BE2C (cell line): Measurements from ENCODE around the gene PIK3IP1. TPM values are rescaled to one million over a fixed set of nuclear protein-coding genes. Genes with fewer than 3 reads are reported as not detected.

Source experiments
- DNase-seq: peaks from one replicate; pipeline ENCODE4 v3.0.0-alpha.2; 2020
- H3K27me3 ChIP-seq: fragments of 250-450 bp; sonication (Bioruptor Pico); 2 replicates; pipeline ENCODE4 v1.5.1; 2020; ENCODE audit warnings: mild to moderate bottlenecking
- H3K36me3 ChIP-seq: fragments of 250-450 bp; sonication (Bioruptor Pico); 2 replicates; pipeline ENCODE4 v1.5.1; 2020; ENCODE audit warnings: mild to moderate bottlenecking
- H3K4me1 ChIP-seq: fragments of 250-450 bp; sonication (Bioruptor Pico); 2 replicates; pipeline ENCODE4 v1.5.1; 2020
- H3K4me3 ChIP-seq: 2 replicates; pipeline ENCODE4 v1.5.1; 2011; ENCODE audit warnings: low read depth, low read length
- H3K9me3 ChIP-seq: fragments of 250-450 bp; sonication (Bioruptor Pico); 2 replicates; pipeline ENCODE4 v1.5.1; 2020
- polyA plus RNA-seq: library from polyadenylated mRNA; unstranded; fragments of >200 nt; gene quantifications from one replicate; pipeline ENCODE4 v1.2.1, GENCODE V29; 2012; ENCODE audit warnings: low read depth, missing spikeins; ENCODE audit not compliant: insufficient read length, insufficient read depth
- TF ChIP-seq, protein P1 (sequence below): IDR thresholded peaks from 2 replicates; pipeline ENCODE4 v1.5.1; 2012; ENCODE audit warnings: mild to moderate bottlenecking, low read depth, low read length

The PIK3IP1 gene, protein sequence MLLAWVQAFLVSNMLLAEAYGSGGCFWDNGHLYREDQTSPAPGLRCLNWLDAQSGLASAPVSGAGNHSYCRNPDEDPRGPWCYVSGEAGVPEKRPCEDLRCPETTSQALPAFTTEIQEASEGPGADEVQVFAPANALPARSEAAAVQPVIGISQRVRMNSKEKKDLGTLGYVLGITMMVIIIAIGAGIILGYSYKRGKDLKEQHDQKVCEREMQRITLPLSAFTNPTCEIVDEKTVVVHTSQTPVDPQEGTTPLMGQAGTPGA
- polyA plus RNA-seq, result 5.4 TPM

DNA sequence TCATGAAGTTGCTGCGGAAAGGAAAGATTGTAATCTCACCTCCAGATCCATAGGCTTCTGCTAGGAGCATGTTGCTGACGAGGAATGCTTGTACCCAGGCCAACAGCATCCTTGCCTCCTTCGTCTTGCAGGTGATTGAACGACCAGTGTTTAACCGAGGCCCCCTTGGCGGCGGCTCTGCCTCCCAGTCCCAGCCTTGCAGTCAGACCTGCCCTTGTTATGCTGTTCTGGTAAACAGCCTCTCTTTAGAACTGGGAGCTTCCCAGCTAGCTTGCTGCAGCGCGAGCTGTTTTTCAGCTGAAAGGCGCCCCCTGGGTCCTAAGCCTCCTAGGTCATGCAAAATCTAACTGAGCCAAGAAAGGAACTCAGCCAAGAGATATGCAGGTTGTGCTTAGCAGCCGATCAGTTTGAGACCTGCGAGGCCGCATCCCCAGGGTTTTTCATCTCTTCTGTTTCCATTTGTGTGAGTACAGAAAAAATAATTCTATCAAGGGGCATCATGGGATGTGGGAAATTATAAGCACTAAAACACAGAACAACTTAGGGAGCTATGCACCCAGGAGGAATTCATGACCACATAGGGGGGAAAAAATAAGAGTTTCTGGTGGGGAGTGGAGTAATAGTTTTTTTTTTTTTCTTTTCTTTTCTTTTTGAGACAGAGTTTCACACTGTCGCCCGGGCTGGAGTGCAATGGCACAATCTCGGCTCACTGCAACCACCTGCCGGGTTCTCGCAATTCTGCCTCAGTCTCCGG is at the start of gene PIK3IP1:
Gene PIK3IP1, minus strand, starts transcription at position 253 of the 754 bp plus-strand sequence. Its CDS starts 144 bp downstream, at position 109.
- H3K4me1 ChIP-seq, result peaks cover 6% of the 10 kb centered on the region; the same call in 1 of the 2 replicates
- peak within 1 kb of the TSS; percentile 78 for H3K4me3 ChIP-seq
- H3K36me3 ChIP-seq, result no peaks in the 10 kb centered on the region
- H3K27me3 ChIP-seq, result no peaks in the 10 kb centered on the region
- TF ChIP-seq, protein P1, sequence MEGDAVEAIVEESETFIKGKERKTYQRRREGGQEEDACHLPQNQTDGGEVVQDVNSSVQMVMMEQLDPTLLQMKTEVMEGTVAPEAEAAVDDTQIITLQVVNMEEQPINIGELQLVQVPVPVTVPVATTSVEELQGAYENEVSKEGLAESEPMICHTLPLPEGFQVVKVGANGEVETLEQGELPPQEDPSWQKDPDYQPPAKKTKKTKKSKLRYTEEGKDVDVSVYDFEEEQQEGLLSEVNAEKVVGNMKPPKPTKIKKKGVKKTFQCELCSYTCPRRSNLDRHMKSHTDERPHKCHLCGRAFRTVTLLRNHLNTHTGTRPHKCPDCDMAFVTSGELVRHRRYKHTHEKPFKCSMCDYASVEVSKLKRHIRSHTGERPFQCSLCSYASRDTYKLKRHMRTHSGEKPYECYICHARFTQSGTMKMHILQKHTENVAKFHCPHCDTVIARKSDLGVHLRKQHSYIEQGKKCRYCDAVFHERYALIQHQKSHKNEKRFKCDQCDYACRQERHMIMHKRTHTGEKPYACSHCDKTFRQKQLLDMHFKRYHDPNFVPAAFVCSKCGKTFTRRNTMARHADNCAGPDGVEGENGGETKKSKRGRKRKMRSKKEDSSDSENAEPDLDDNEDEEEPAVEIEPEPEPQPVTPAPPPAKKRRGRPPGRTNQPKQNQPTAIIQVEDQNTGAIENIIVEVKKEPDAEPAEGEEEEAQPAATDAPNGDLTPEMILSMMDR, result peak; percentile 66
- H3K9me3 ChIP-seq, result no peaks in the 10 kb centered on the region
- peak; percentile 90 for DNase-seq

DNA sequence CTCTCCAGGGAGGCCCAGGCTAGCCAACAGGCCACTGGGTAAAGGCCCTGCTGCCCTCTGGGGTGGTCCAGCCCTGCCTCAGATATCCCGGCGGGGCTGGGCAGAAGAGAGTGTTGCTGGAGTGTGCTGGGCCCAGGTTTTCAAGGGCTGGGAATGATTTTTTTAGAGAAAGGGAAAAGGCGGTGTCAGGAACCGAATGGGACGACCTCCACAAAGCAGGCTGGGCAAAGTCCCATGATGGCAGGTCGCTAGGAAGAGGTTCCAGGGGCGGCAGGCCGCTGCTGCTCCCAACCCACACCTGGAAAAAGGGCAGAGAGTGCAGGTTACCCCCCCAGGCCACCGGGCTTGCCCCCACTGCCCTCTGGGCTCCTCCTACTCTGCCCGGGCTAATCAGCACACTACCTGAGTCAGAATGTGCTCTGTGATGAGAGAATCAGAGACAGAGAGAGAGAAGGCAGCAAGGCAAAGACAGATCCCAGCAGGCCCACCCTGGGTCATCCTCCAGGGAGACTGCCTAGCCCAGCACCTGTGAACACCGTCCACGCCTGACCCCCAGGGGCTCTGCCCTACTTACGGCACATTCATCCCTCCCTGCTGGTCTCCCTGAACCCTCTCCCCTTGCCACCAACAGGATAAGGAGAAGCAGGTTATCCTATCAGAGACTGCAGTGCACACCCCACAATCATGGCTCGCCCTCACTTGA is 49.2 kb upstream of the PIK3IP1 start:
- no peak overlapping the region for H3K4me3 ChIP-seq
- no peaks in the 10 kb centered on the region for H3K27me3 ChIP-seq
- no peak for DNase-seq
- peaks cover 72% of the 10 kb centered on the region for H3K36me3 ChIP-seq
- H3K9me3 ChIP-seq, result no peaks in the 10 kb centered on the region
- TF ChIP-seq, protein P1, result no peak
- peaks cover 15% of the 10 kb centered on the region for H3K4me1 ChIP-seq

DNA sequence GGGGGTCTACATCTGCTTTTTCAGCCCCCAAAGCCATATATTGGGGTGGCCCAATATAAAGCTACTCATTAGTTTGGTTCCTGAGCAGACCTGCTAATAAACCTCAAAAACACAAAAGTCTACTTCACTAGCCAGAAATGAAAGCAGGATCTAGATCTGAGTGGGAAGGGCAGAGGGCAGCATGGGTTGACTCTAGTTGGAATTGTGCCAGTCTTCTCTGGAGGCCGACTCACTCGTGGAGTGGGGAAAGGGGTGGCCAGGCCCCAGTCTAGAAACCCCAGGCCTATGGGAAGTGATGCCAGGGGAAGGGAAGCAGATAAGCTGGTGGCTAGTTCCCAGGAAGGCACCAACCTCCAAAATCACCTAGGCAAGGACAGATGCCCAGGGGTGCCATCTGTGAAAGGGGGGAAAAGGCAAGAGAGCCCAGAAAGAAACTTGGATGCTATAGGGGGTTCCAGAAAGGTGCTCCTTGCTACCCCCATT is 48.5 kb upstream of the PIK3IP1 start:
- no peaks in the 10 kb centered on the region for H3K9me3 ChIP-seq
- no peak overlapping the region for H3K4me3 ChIP-seq
- TF ChIP-seq, protein P1, result no peak
- no peak for DNase-seq
- no peaks in the 10 kb centered on the region for H3K27me3 ChIP-seq
- peaks cover 15% of the 10 kb centered on the region for H3K4me1 ChIP-seq
- H3K36me3 ChIP-seq, result peaks cover 75% of the 10 kb centered on the region

DNA sequence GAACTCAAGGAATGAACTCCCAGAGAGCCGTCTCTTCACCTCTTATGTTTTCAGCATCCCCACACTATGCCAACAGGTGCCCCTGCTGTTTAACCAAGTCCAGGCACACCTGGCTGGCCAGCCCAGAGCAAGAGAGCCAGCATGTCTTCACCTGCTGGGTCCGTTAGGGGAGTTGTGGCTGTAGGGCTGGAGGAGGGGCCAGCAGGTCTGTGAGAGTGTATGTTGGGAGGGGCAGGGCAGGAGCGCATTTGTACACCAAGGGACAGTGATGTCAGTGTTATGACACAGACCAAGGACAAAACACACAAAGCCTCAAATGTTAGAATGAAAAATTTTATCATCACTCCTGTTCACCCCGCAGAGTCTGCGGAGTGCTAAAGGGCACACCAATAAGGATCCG is 48.1 kb upstream of the PIK3IP1 start:
- no peaks in the 10 kb centered on the region for H3K9me3 ChIP-seq
- TF ChIP-seq, protein P1, result no peak
- H3K36me3 ChIP-seq, result peaks cover 79% of the 10 kb centered on the region
- H3K4me1 ChIP-seq, result peaks cover 15% of the 10 kb centered on the region
- no peaks in the 10 kb centered on the region for H3K27me3 ChIP-seq
- no peak overlapping the region for H3K4me3 ChIP-seq
- no peak for DNase-seq

DNA sequence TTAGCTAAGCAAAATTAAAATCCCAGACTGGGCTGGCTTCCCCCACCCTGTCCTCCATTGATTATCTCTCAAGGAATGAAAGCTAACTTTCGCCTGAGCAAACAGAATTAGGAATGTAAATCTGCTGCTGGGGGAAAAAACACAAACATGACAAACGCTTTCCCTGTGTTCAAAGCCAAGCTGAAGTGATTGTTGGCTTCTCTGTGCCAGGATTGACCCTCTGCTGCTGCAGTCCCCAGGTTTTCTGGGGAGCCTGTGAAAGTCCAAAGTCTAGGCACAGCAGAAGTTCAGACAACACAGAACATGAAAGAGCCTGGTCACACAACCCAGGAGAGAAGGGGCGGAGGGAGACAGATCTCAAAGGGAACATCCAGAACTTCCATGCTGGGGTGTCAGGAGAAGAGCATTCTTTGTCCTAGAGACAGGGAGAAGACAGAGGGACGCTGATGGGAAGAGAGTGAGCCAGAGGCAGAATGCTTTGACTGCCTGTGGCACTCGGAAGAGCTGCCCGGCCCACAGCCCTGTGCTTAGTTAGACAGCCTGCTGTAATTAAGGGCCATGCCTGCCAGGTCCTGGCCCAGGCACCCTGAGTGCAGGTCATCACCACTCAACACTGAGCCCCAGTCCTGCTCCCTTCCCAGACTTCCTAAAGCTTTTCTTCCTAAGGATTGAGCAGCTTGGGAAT is 47.0 kb upstream of the PIK3IP1 start:
- Histone ChIP-seq H3K4me3 (no peak overlapping the region), H3K36me3 (peaks cover 83% of the 10 kb centered on the region), H3K4me1 (peaks cover 8% of the 10 kb centered on the region), H3K27me3 (no peaks in the 10 kb centered on the region), H3K9me3 (no peaks in the 10 kb centered on the region)
- DNase-seq, result no peak
- TF ChIP-seq, protein P1, result no peak
